Kidney (tissue), 14 donors: ENCODE measurements around the gene APPL2. TPM values are rescaled to one million over a fixed set of nuclear protein-coding genes. Genes with fewer than 3 reads are reported as not detected.

Source experiments
- DNase-seq, 5 donors: peaks; one replicate each; pipeline ENCODE4 v3.0.0-alpha.2; 2013 to 2020
- FAIRE-seq: peaks from 2 replicates; lab custom pipeline; 2012; peaks lifted over from hg19 to GRCh38; lab: Jason Lieb, UNC
- H3K27ac ChIP-seq, 2 donors: one replicate each; pipeline ENCODE4 v1.7.0; 2013; ENCODE audit warnings: low read depth in 2 of 2, low read length in 2 of 2, inconsistent platforms in 1 of 2
- H3K27me3 ChIP-seq: one replicate; pipeline ENCODE4 v1.7.1; 2013; ENCODE audit warnings: low read length, inconsistent platforms; ENCODE audit not compliant: control insufficient read depth, insufficient read depth
- H3K36me3 ChIP-seq, 3 donors: one replicate each; pipeline versions ENCODE4 v1.7.0 to v1.7.1; 2013; ENCODE audit warnings: low read length in 3 of 3, control low read depth in 1 of 3, inconsistent platforms in 1 of 3; ENCODE audit not compliant: insufficient read depth in 3 of 3, control insufficient read depth in 2 of 3
- H3K4me1 ChIP-seq, 3 donors: one replicate each; pipeline versions ENCODE4 v1.7.0 to v1.7.1; 2013; ENCODE audit warnings: low read length in 3 of 3, inconsistent platforms in 1 of 3, low read depth in 1 of 3; ENCODE audit not compliant: control insufficient read depth in 2 of 3, insufficient read depth in 2 of 3
- H3K4me3 ChIP-seq, 3 donors: one replicate each; pipeline versions ENCODE4 v1.7.0 to v1.8.1; 2013; ENCODE audit warnings: low read length in 3 of 3, control low read depth in 1 of 3, inconsistent platforms in 1 of 3
- H3K9ac ChIP-seq, 3 donors: one replicate each; pipeline versions ENCODE4 v1.7.0 to v1.7.1; 2013; ENCODE audit warnings: low read length in 3 of 3, control low read depth in 1 of 3, inconsistent platforms in 1 of 3
- H3K9me3 ChIP-seq, 3 donors: one replicate each; pipeline versions ENCODE4 v1.7.0 to v1.7.1; 2013; ENCODE audit warnings: low read length in 3 of 3, control low read depth in 1 of 3, inconsistent platforms in 1 of 3; ENCODE audit not compliant: control insufficient read depth in 2 of 3, insufficient read depth in 1 of 3
- intact Hi-C: fragments of 100-400 bp; cut with DNase I; formaldehyde crosslinking; loops from one replicate; pipeline ENCODE4 v1.11.1; 2022
- polyA plus RNA-seq: library from polyadenylated mRNA; stranded (reverse); fragments of 350-450 nt; fragmentation: Illumina TruSeq; extraction: RNeasy Lipid Tissue Mini Kit (QIAGEN cat#74804); gene quantifications from one replicate; pipeline ENCODE4 v1.2.3, GENCODE V29; 2014; ENCODE audit warnings: low read depth, low replicate concordance; ENCODE audit not compliant: insufficient read depth
- total RNA-seq: library from RNA; stranded (reverse); fragmentation: NEBNext Ultra II Directional; extraction: Animal tissue kit (Norgen Biotek cat#: 25700); gene quantifications from one replicate; pipeline ENCODE4 v1.2.1, GENCODE V29; 2021
- TF ChIP-seq, protein P1 (sequence below): IDR thresholded peaks from 3 replicates; pipeline ENCODE4 v1.5.1; 2012; ENCODE audit warnings: mild to moderate bottlenecking, moderate library complexity, borderline replicate concordance; ENCODE audit not compliant: insufficient read depth; ENCODE audit errors: extremely low read depth
- donor health status: control.
- donor health status: control.
- donor health status: control.
- donor health status: control.
- donor health status: control.
- donor health status: DM: yes; HTN: yes; CAD: no.
- donor health status: Normal renal cell carcinoma (clear cell type).

The APPL2 gene
- total and polyA plus RNA-seq, 2 donors from 2014 or later, result 17.9 to 42.5 TPM

DNA sequence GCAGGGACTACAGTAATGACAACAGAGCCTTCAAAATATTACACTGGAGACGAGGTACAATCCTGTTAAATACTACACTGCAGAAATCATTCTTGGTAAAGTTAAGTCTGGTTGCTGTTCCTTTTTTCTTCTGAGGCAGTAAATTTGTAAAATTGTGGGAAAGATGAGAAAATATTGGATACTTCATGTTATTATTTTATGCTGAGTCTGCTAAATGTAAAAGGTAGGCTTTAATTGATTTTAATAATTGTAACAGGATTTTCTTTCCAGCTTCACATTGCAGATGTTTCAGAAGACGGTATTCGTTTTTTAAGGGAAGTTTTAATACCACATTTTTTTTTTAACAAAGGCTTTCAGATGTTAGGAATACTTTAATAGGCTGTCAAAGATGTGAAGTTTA is 65.8 kb downstream of the APPL2 start:
- Histone ChIP-seq H3K4me3 (no peak overlapping the region), H3K9ac (no peak overlapping the region), H3K4me1 (no peaks in the 10 kb centered on the region), H3K27me3 (no peaks in the 10 kb centered on the region), H3K27ac (no peak overlapping the region), H3K36me3 (peaks cover 3 to 45% (median 23%) of the 10 kb centered on the region in 3 donors), H3K9me3 (no peaks in the 10 kb centered on the region)
- DNase-seq (no peak), FAIRE-seq (no peak)
- intact Hi-C loops, result no loop called here
- TF ChIP-seq, protein P1, sequence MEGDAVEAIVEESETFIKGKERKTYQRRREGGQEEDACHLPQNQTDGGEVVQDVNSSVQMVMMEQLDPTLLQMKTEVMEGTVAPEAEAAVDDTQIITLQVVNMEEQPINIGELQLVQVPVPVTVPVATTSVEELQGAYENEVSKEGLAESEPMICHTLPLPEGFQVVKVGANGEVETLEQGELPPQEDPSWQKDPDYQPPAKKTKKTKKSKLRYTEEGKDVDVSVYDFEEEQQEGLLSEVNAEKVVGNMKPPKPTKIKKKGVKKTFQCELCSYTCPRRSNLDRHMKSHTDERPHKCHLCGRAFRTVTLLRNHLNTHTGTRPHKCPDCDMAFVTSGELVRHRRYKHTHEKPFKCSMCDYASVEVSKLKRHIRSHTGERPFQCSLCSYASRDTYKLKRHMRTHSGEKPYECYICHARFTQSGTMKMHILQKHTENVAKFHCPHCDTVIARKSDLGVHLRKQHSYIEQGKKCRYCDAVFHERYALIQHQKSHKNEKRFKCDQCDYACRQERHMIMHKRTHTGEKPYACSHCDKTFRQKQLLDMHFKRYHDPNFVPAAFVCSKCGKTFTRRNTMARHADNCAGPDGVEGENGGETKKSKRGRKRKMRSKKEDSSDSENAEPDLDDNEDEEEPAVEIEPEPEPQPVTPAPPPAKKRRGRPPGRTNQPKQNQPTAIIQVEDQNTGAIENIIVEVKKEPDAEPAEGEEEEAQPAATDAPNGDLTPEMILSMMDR, result no peak

DNA sequence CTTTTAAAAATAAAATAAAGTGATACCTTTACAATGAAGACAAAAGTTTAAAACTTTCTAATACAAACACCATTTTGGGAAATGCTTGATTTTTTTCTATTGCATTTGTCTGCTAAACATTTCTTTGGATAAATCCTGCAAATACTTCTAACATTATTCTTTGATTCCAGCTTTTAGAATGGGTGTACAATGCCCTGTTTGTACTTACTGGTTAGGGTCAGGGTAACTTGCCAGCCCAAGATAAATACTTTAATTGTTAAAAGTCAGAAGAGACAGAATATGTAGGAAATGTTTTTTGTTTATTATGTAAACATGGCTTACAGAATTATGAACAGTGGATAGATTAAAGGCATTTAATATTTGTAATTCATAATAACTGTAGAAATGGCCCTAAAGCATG is 68.0 kb downstream of the APPL2 start:
- TF ChIP-seq, protein P1, result no peak
- Histone ChIP-seq H3K36me3 (peaks cover 2 to 43% (median 29%) of the 10 kb centered on the region in 3 donors), H3K9ac (no peak overlapping the region), H3K4me1 (no peaks in the 10 kb centered on the region), H3K4me3 (no peak overlapping the region), H3K27ac (no peak overlapping the region), H3K27me3 (no peaks in the 10 kb centered on the region), H3K9me3 (no peaks in the 10 kb centered on the region)
- intact Hi-C loops, result no loop called here
- no peak for FAIRE-seq
- no peak for DNase-seq

DNA sequence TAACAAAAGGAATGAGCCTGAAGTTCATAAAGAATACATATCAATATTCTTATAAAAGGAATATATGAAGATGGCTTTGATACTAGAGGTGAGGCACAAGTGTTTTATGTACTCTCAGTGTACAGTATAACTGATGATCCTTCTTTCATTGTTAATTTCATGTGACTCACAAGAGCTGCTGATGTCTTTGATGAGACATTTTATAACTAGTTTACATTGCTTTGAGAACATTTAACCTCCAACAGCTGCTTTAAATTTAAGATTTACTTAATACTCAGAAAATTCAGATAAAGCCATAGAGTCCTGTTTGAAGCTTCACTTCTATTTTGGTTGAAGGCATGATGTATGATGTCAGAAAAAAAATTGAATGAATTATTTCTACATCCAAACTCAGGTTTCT is 68.6 kb downstream of the APPL2 start:
- Histone ChIP-seq H3K9ac (no peak overlapping the region), H3K27ac (no peak overlapping the region), H3K27me3 (no peaks in the 10 kb centered on the region), H3K4me1 (no peaks in the 10 kb centered on the region), H3K9me3 (no peaks in the 10 kb centered on the region), H3K36me3 (peaks cover 2 to 43% (median 29%) of the 10 kb centered on the region in 3 donors), H3K4me3 (no peak overlapping the region)
- FAIRE-seq, result no peak
- DNase-seq, result no peak
- TF ChIP-seq, protein P1, result no peak
- intact Hi-C loops, result no loop called here

DNA sequence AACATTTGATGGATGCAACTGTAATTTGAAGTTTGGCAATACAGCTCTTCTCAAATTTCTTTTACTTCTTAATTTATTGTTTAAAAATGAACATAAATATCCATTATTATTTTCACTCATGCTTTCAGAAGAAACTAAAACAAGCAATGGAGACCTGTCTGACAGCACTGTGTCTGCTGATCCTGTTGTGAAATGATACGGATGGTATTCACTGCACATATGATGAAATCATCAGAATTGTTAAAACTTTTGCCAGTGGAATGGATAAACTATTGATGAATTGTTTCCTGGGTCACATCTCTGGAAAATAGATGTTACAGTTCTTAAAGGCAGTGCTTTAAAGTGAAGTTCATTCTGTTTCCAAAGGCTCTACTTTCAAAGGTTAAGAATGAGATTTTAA is 69.2 kb downstream of the APPL2 start:
- Histone ChIP-seq H3K4me3 (no peak overlapping the region), H3K27ac (no peak overlapping the region), H3K27me3 (no peaks in the 10 kb centered on the region), H3K9me3 (no peaks in the 10 kb centered on the region), H3K4me1 (no peaks in the 10 kb centered on the region), H3K9ac (no peak overlapping the region), H3K36me3 (peaks cover 2 to 47% (median 31%) of the 10 kb centered on the region in 3 donors)
- no peak for FAIRE-seq
- TF ChIP-seq, protein P1, result no peak
- DNase-seq, result no peak
- intact Hi-C loops, result no loop called here
